ENCODE results near the gene ZNF808.
"Not testable (repeated sequence)": the region's sequence is repeated elsewhere in the genome, so short reads cannot be mapped to it uniquely, and the experiment has no call there.

GRCh38 chr19:52500474-52500873 is 27.0 kb upstream of the ZNF808 start:
- not testable (repeated sequence) for TF ChIP-seq CTCF, POLR2A (IDR thresholded peaks at IDR 0.05)
